GM23338 (cell line): ENCODE measurements around the gene SGSH. TPM values are rescaled to one million over a fixed set of nuclear protein-coding genes. Genes with fewer than 3 reads are reported as not detected.

ENCODE experiments used
- ATAC-seq: fragments of 200-7000 bp; cut with Tn5 transposase; 3 replicates; pipeline ENCODE4 v1.9.1; 2020
- DNase-seq: peaks from one replicate; pipeline ENCODE4 v3.0.0-alpha.2; 2015; ENCODE audit warnings: low spot score
- H2AFZ ChIP-seq: fragments of 200-600 bp; sonication (generic); 2 replicates; pipeline ENCODE4 v1.8.0; 2016; ENCODE audit warnings: antibody characterized with exemption, mild to moderate bottlenecking, moderate library complexity
- H3F3A ChIP-seq: fragments of 200-600 bp; sonication (generic); replicated peaks from 2 replicates; pipeline ENCODE4 v1.8.0; 2017; ENCODE audit warnings: antibody characterized with exemption, mixed run types, low read depth
- H3K27ac ChIP-seq: fragments of 200-600 bp; sonication (generic); 2 replicates; pipeline ENCODE4 v1.6.1; 2016; ENCODE audit warnings: low read depth
- H3K27me3 ChIP-seq: fragments of 200-600 bp; sonication (generic); 2 replicates; pipeline ENCODE4 v1.8.0; 2016; ENCODE audit warnings: mild to moderate bottlenecking, mixed run types, moderate library complexity; ENCODE audit not compliant: insufficient read depth
- H3K36me3 ChIP-seq: fragments of 200-600 bp; sonication (generic); 2 replicates; pipeline ENCODE4 v1.8.0; 2016; ENCODE audit warnings: mild to moderate bottlenecking; ENCODE audit not compliant: insufficient read depth
- H3K4me1 ChIP-seq: fragments of 200-600 bp; sonication (generic); 2 replicates; pipeline ENCODE4 v1.8.0; 2016; ENCODE audit warnings: mild to moderate bottlenecking, moderate library complexity; ENCODE audit not compliant: insufficient read depth
- H3K4me2 ChIP-seq: fragments of 200-600 bp; sonication (generic); 2 replicates; pipeline ENCODE4 v1.7.1; 2017; ENCODE audit warnings: mixed run types
- H3K4me3 ChIP-seq: fragments of 200-600 bp; sonication (generic); 2 replicates; pipeline ENCODE4 v1.6.1; 2016; ENCODE audit warnings: mixed run types
- H3K79me2 ChIP-seq: fragments of 200-600 bp; sonication (generic); replicated peaks from 2 replicates; pipeline ENCODE4 v1.8.0; 2017; ENCODE audit warnings: mild to moderate bottlenecking; ENCODE audit not compliant: insufficient read depth
- H3K9me2 ChIP-seq: fragments of 200-600 bp; sonication (generic); 2 replicates; pipeline ENCODE4 v1.8.0; 2017; ENCODE audit not compliant: insufficient read depth
- H4K20me1 ChIP-seq: fragments of 200-600 bp; sonication (generic); replicated peaks from 2 replicates; pipeline ENCODE4 v1.8.0; 2017; ENCODE audit warnings: mild to moderate bottlenecking; ENCODE audit not compliant: insufficient read depth
- H3K27ac Mint-ChIP-seq: 2 replicates; pipeline ENCODE4 v1.8.0; 2020; ENCODE audit warnings: inconsistent platforms, mild to moderate bottlenecking, moderate library complexity, mixed read lengths
- H3K27me3 Mint-ChIP-seq: 3 replicates; pipeline ENCODE4 v1.8.0; 2022; ENCODE audit warnings: low read depth, mild to moderate bottlenecking, moderate library complexity, mixed read lengths, inconsistent platforms; ENCODE audit not compliant: insufficient read depth, poor library complexity
- H3K36me3 Mint-ChIP-seq: 3 replicates; pipeline ENCODE4 v1.8.0; 2021; ENCODE audit warnings: low read depth, mild to moderate bottlenecking, inconsistent platforms, moderate library complexity, mixed read lengths
- H3K4me1 Mint-ChIP-seq: 3 replicates; pipeline ENCODE4 v1.8.0; 2020; ENCODE audit warnings: mild to moderate bottlenecking, inconsistent platforms, mixed read lengths
- H3K4me3 Mint-ChIP-seq: 3 replicates; pipeline ENCODE4 v1.8.0; 2021; ENCODE audit warnings: moderate library complexity, mild to moderate bottlenecking, inconsistent platforms, mixed read lengths
- H3K9me3 Mint-ChIP-seq: 3 replicates; pipeline ENCODE4 v1.8.0; 2020; ENCODE audit warnings: moderate library complexity, mild to moderate bottlenecking, inconsistent platforms, mixed read lengths
- CREB1 ChIP-seq: fragments of 250-450 bp; sonication (Bioruptor Pico); IDR thresholded peaks from 2 replicates; pipeline ENCODE4 v1.5.0; 2020; ENCODE audit warnings: low read depth, mild to moderate bottlenecking, moderate library complexity
- CTCF ChIP-seq, 2 experiments: fragments of 200-600 bp in 1 of 2; sonication (generic) in 1 of 2; conservative IDR thresholded peaks; 2 replicates each; pipeline versions ENCODE4 v1.5.1 to v1.6.1; 2016 to 2017; ENCODE audit warnings: antibody characterized with exemption in 2 of 2, low read depth in 2 of 2, mild to moderate bottlenecking in 2 of 2, moderate library complexity in 1 of 2
- ETS1 ChIP-seq: IDR thresholded peaks from 2 replicates; pipeline ENCODE4 v1.6.1; 2016; ENCODE audit warnings: antibody characterized with exemption
- EZH2 ChIP-seq: fragments of 200-600 bp; sonication (generic); IDR thresholded peaks from one replicate; pipeline ENCODE4 v1.8.0; 2017; ENCODE audit warnings: antibody characterized with exemption, mild to moderate bottlenecking, low read depth; ENCODE audit not compliant: unreplicated experiment
- EZH2phosphoT487 ChIP-seq: fragments of 200-600 bp; sonication (generic); IDR thresholded peaks from one replicate; pipeline ENCODE4 v1.8.1; 2018; ENCODE audit warnings: antibody characterized with exemption; ENCODE audit not compliant: unreplicated experiment
- JUNB ChIP-seq: IDR thresholded peaks from one replicate; pipeline ENCODE4 v1.6.1; 2016; ENCODE audit warnings: antibody characterized with exemption; ENCODE audit not compliant: unreplicated experiment
- NANOG ChIP-seq: IDR thresholded peaks from 2 replicates; pipeline ENCODE4 v1.6.1; 2016; ENCODE audit warnings: antibody characterized with exemption, borderline replicate concordance
- POLR2AphosphoS5 ChIP-seq: IDR thresholded peaks from 2 replicates; pipeline ENCODE4 v1.6.1; 2016; ENCODE audit warnings: antibody characterized with exemption, low read depth
- STAT1 ChIP-seq: IDR thresholded peaks from one replicate; pipeline ENCODE4 v1.6.1; 2016; ENCODE audit warnings: antibody characterized with exemption; ENCODE audit not compliant: unreplicated experiment
- ZNF114 ChIP-seq: fragments of 250-450 bp; sonication (Bioruptor Pico); IDR thresholded peaks from 2 replicates; pipeline ENCODE4 v1.5.0; 2020; ENCODE audit warnings: mild to moderate bottlenecking, moderate library complexity
- ZNF331 ChIP-seq: fragments of 250-450 bp; sonication (Bioruptor Pico); IDR thresholded peaks from 2 replicates; pipeline ENCODE4 v1.5.0; 2020; ENCODE audit warnings: low read depth, mild to moderate bottlenecking, moderate library complexity
- ZNF462 ChIP-seq: fragments of 250-450 bp; sonication (Bioruptor Pico); IDR thresholded peaks from 2 replicates; pipeline ENCODE4 v1.5.0; 2020; ENCODE audit warnings: mild to moderate bottlenecking, moderate library complexity
- polyA plus RNA-seq: library from polyadenylated mRNA; unstranded; fragments of >200 nt; fragmentation: Nextera tagmentation; extraction: Ambion mirVana; gene quantifications from 2 replicates; pipeline ENCODE4 v1.2.1, GENCODE V29; 2016
- total RNA-seq: library from RNA; depleted of rRNA; stranded (reverse); fragments of >200 nt; shearing (Covaris generic); gene quantifications from 2 replicates; pipeline ENCODE4 v1.2.3, GENCODE V29; 2014
- TF ChIP-seq, protein P1 (sequence below): IDR thresholded peaks from one replicate; pipeline ENCODE4 v1.6.1; 2018; ENCODE audit warnings: antibody characterized with exemption; ENCODE audit not compliant: unreplicated experiment

Gene SGSH
- total and polyA plus RNA-seq, 2 experiments from 2014 or later: 9.6 to 17.5 TPM

- Histone ChIP-seq H3K4me3 (no peak overlapping the region), H3K4me2 (no peak overlapping the region), H3K36me3 (no peaks in the 10 kb centered on the region), H4K20me1 (no peaks in the 10 kb centered on the region), H3F3A (peaks cover 12% of the 10 kb centered on the region; the same call in 1 of the 2 replicates), H3K79me2 (no peaks in the 10 kb centered on the region), H3K4me1 (peaks cover 27% of the 10 kb centered on the region), H3K27me3 (no peaks in the 10 kb centered on the region), H2AFZ (no peak overlapping the region), H3K9me2 (no peaks in the 10 kb centered on the region), H3K27ac (no peak overlapping the region)
- H3K36me3 Mint-ChIP-seq: no peaks in the 10 kb centered on the region
- peaks cover 23% of the 10 kb centered on the region for H3K27me3 Mint-ChIP-seq
- no peak overlapping the region for H3K27ac Mint-ChIP-seq
- H3K4me3 Mint-ChIP-seq: no peak overlapping the region
- no peaks in the 10 kb centered on the region; the same call in 2 of the 3 replicates for H3K9me3 Mint-ChIP-seq
- H3K4me1 Mint-ChIP-seq: peaks cover 30% of the 10 kb centered on the region
- TF ChIP-seq, protein P1, sequence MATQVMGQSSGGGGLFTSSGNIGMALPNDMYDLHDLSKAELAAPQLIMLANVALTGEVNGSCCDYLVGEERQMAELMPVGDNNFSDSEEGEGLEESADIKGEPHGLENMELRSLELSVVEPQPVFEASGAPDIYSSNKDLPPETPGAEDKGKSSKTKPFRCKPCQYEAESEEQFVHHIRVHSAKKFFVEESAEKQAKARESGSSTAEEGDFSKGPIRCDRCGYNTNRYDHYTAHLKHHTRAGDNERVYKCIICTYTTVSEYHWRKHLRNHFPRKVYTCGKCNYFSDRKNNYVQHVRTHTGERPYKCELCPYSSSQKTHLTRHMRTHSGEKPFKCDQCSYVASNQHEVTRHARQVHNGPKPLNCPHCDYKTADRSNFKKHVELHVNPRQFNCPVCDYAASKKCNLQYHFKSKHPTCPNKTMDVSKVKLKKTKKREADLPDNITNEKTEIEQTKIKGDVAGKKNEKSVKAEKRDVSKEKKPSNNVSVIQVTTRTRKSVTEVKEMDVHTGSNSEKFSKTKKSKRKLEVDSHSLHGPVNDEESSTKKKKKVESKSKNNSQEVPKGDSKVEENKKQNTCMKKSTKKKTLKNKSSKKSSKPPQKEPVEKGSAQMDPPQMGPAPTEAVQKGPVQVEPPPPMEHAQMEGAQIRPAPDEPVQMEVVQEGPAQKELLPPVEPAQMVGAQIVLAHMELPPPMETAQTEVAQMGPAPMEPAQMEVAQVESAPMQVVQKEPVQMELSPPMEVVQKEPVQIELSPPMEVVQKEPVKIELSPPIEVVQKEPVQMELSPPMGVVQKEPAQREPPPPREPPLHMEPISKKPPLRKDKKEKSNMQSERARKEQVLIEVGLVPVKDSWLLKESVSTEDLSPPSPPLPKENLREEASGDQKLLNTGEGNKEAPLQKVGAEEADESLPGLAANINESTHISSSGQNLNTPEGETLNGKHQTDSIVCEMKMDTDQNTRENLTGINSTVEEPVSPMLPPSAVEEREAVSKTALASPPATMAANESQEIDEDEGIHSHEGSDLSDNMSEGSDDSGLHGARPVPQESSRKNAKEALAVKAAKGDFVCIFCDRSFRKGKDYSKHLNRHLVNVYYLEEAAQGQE: no peak
- TF ChIP-seq ZNF331 (CRISPR knock-in tag) (no peak), EZH2 (no peak), CTCF (conservative IDR thresholded peaks at IDR 0.05; ENCODE audit: low read depth in 2 of 2) (no peak), ZNF114 (CRISPR knock-in tag) (no peak), STAT1 (no peak), ZNF462 (CRISPR knock-in tag) (no peak), ETS1 (no peak), POLR2AphosphoS5 (no peak), CREB1 (CRISPR knock-in tag) (no peak), NANOG (no peak), EZH2phosphoT487 (no peak), JUNB (no peak)
- ATAC-seq: no peak
- DNase-seq: no peak
Observed at GRCh38 chr17:80163336-80163735, 56.8 kb downstream of the SGSH start.
